Osteoblast (primary cell): Measurements from ENCODE around the gene CAMTA1. TPM values are rescaled to one million over a fixed set of nuclear protein-coding genes. Genes with fewer than 3 reads are reported as not detected.
A peak's percentile ranks its signal among the peaks of the same experiment; 100 is the strongest.

Source experiments
- DNase-seq: peaks from one replicate; pipeline ENCODE4 v3.0.0; 2011; ENCODE audit warnings: low spot score, mixed read lengths; ENCODE audit not compliant: insufficient read length; ENCODE audit errors: missing footprints
- H2AFZ ChIP-seq: 2 replicates; pipeline ENCODE4 v1.6.0; 2011; ENCODE audit warnings: mild to moderate bottlenecking, low read length
- H3K27ac ChIP-seq: 2 replicates; pipeline ENCODE4 v1.5.1; 2011; ENCODE audit warnings: mild to moderate bottlenecking, low read depth, low read length, moderate library complexity
- H3K27me3 ChIP-seq: 2 replicates; pipeline ENCODE4 v1.6.0; 2012; ENCODE audit warnings: mild to moderate bottlenecking, control low read depth, inconsistent platforms, low read length, moderate library complexity; ENCODE audit not compliant: insufficient read depth
- H3K36me3 ChIP-seq: 2 replicates; pipeline ENCODE4 v1.5.1; 2011; ENCODE audit warnings: mild to moderate bottlenecking, low read length, control low read depth, moderate library complexity; ENCODE audit not compliant: insufficient read depth
- H3K4me1 ChIP-seq: 2 replicates; pipeline ENCODE4 v1.5.1; 2011; ENCODE audit warnings: mild to moderate bottlenecking, low read length, control low read depth, moderate library complexity; ENCODE audit not compliant: insufficient read depth
- H3K4me2 ChIP-seq: 2 replicates; pipeline ENCODE4 v1.6.0; 2011; ENCODE audit warnings: mild to moderate bottlenecking, low read length; ENCODE audit not compliant: insufficient read depth
- H3K4me3 ChIP-seq: fragments of 200-600 bp; sonication (generic); 3 replicates; pipeline ENCODE4 v1.5.1; 2012; ENCODE audit warnings: mild to moderate bottlenecking, low read length, inconsistent platforms; ENCODE audit not compliant: insufficient read depth
- H3K79me2 ChIP-seq: 2 replicates; pipeline ENCODE4 v1.6.0; 2012; ENCODE audit warnings: mild to moderate bottlenecking, low read length, control low read depth, inconsistent platforms; ENCODE audit not compliant: insufficient read depth
- H3K9me3 ChIP-seq: 2 replicates; pipeline ENCODE4 v1.5.1; 2011; ENCODE audit warnings: low read depth, low read length, control low read depth
- H4K20me1 ChIP-seq: 2 replicates; pipeline ENCODE4 v1.6.0; 2012; ENCODE audit warnings: mild to moderate bottlenecking, low read length, control low read depth; ENCODE audit not compliant: insufficient read depth
- total RNA-seq: library from RNA; depleted of rRNA; stranded (reverse); fragments of >200 nt; gene quantifications from 2 replicates; pipeline ENCODE4 v1.2.3, GENCODE V29; 2012
- TF ChIP-seq, protein P1 (sequence below): IDR thresholded peaks from 2 replicates; pipeline ENCODE4 v1.5.1; 2011; ENCODE audit warnings: mild to moderate bottlenecking, low read depth, low read length, moderate library complexity; ENCODE audit errors: extremely low read depth

CAMTA1 gene
- total RNA-seq, 1 donor, result 47.4 TPM

DNA sequence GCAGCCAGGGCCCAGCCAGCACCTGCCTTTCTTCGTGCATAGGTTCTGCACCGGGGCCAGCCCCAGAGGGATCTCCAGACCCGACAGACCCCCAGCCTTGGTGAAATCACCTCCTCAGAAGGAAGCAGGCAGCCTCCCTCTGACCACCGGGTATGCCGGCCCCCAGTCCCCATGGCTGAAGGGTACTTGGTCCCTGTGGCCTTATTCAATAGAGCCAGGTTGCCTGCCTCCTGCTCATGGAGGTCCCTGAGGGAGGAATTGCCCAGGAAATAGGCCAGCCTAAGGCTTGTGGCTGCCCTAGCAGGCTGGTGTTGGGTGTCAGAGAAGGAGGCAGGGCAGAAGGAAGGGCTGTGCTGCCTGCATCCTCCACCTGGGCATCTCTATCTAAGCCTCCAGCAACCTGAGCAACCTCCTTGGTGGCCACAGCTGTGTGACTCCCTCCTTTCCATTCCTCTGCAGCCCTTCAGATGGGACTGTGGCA, 647.7 kb downstream of the CAMTA1 start:
- no peaks in the 10 kb centered on the region for H3K4me1 ChIP-seq
- TF ChIP-seq, protein P1, sequence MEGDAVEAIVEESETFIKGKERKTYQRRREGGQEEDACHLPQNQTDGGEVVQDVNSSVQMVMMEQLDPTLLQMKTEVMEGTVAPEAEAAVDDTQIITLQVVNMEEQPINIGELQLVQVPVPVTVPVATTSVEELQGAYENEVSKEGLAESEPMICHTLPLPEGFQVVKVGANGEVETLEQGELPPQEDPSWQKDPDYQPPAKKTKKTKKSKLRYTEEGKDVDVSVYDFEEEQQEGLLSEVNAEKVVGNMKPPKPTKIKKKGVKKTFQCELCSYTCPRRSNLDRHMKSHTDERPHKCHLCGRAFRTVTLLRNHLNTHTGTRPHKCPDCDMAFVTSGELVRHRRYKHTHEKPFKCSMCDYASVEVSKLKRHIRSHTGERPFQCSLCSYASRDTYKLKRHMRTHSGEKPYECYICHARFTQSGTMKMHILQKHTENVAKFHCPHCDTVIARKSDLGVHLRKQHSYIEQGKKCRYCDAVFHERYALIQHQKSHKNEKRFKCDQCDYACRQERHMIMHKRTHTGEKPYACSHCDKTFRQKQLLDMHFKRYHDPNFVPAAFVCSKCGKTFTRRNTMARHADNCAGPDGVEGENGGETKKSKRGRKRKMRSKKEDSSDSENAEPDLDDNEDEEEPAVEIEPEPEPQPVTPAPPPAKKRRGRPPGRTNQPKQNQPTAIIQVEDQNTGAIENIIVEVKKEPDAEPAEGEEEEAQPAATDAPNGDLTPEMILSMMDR, result no peak
- H3K79me2 ChIP-seq, result no peaks in the 10 kb centered on the region

DNA sequence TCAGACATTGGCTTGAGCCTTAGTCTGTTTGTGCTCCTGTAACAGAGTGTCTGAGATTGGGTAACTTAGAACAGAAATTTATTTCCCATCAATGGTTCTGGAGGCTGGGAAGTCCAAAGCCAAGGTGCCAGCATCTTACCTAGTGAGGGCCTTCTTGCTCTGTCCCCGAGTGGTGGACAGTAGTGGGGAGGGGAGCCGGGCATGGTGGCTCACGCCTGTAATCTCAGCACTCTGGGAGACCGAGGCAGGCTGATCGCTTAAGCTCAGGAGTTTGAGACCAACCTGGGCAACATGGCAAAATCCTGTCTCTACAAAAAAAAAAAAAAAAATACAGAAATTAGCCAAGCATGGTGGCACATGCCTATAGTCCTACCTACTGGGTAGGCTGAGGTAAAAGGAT, 649.3 kb downstream of the CAMTA1 start:
- TF ChIP-seq, protein P1, result no peak

More for the DNA sequence above, 647.7 kb downstream of the CAMTA1 start:
- Histone ChIP-seq H3K4me2 (no peak overlapping the region), H4K20me1 (no peaks in the 10 kb centered on the region), H3K36me3 (no peaks in the 10 kb centered on the region), H3K9me3 (no peaks in the 10 kb centered on the region), H3K27ac (no peak overlapping the region), H2AFZ (no peak overlapping the region), H3K4me3 (no peak overlapping the region), H3K27me3 (no peaks in the 10 kb centered on the region)
- peak; percentile 66 for DNase-seq

DNA sequence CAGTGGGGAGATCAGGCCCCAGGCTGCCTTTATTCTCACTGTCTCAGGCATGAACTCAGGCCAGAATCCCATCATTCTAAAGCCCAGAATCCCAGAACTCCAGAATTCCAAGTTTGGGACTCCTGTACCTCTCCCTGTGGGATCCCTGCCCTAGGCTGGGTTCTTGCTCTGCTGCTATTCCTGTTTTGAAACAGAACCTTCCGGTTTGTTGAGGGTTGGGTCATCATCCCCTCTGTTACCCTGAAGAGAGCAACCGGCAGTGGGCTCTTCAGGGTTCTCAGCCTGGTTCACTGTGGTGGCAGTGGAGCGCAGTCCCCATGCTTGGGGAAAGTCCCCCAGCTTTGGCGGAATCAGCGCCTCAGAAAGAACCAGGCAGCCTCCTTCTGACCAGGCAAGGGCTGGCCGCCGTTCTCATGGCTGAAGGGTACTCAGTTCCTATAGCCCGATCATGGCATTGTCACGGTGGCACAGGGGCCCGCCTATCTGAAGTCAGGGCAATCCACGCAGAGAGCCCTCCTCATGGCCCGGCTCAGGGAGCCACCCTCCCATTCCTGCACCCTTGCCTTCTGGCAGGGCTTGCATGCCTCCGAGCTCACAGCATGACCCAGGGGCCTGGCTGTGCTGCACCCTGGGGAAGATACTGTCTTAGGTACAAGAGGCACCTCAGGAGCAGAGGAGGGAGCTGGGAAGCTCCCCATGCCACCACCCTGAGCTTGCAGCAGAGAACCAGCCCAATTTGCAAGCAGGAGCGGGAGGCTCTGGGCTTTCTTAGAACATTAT, 650.2 kb downstream of the CAMTA1 start:
- Histone ChIP-seq H3K36me3 (no peaks in the 10 kb centered on the region), H3K27ac (no peak overlapping the region), H3K4me1 (no peaks in the 10 kb centered on the region), H3K9me3 (no peaks in the 10 kb centered on the region), H3K79me2 (no peaks in the 10 kb centered on the region), H3K4me2 (no peak overlapping the region), H4K20me1 (no peaks in the 10 kb centered on the region), H3K4me3 (no peak overlapping the region), H3K27me3 (no peaks in the 10 kb centered on the region), H2AFZ (no peak overlapping the region)
- TF ChIP-seq, protein P1, result no peak
- peak; percentile 74 for DNase-seq

More for the DNA sequence above, 649.3 kb downstream of the CAMTA1 start:
- Histone ChIP-seq H3K79me2 (no peaks in the 10 kb centered on the region), H3K4me2 (no peak overlapping the region), H3K36me3 (no peaks in the 10 kb centered on the region), H3K4me3 (no peak overlapping the region), H4K20me1 (no peaks in the 10 kb centered on the region), H3K27me3 (no peaks in the 10 kb centered on the region), H3K9me3 (no peaks in the 10 kb centered on the region), H2AFZ (no peak overlapping the region), H3K4me1 (no peaks in the 10 kb centered on the region), H3K27ac (no peak overlapping the region)
- DNase-seq, result no peak
